GM13977 (cell line): ENCODE data around the gene DSC2.
"Not testable (repeated sequence)": the region's sequence is repeated elsewhere in the genome, so short reads cannot be mapped to it uniquely, and the experiment has no call there.

ENCODE experiments used
- DNase-seq: peaks from one replicate; pipeline ENCODE4 v3.0.0; 2012; ENCODE audit warnings: low spot score
- in situ Hi-C: fragments of 300-500 bp; cut with MboI; formaldehyde crosslinking; loops from one replicate; pipeline ENCODE4 v1.12.0; 2022; ENCODE audit warnings: low sequenced_read_pairs, low pct_unique_long_range_greater_than_20kb, mixed read lengths, inconsistent platforms; ENCODE audit not compliant: unreplicated experiment
- TF ChIP-seq, protein P1 (sequence below): IDR thresholded peaks from 2 replicates; pipeline ENCODE4 v1.5.1; 2012; ENCODE audit warnings: mild to moderate bottlenecking, control low read depth; ENCODE audit not compliant: insufficient read depth; ENCODE audit errors: extremely low read depth, missing control alignments

Gene DSC2

DNA sequence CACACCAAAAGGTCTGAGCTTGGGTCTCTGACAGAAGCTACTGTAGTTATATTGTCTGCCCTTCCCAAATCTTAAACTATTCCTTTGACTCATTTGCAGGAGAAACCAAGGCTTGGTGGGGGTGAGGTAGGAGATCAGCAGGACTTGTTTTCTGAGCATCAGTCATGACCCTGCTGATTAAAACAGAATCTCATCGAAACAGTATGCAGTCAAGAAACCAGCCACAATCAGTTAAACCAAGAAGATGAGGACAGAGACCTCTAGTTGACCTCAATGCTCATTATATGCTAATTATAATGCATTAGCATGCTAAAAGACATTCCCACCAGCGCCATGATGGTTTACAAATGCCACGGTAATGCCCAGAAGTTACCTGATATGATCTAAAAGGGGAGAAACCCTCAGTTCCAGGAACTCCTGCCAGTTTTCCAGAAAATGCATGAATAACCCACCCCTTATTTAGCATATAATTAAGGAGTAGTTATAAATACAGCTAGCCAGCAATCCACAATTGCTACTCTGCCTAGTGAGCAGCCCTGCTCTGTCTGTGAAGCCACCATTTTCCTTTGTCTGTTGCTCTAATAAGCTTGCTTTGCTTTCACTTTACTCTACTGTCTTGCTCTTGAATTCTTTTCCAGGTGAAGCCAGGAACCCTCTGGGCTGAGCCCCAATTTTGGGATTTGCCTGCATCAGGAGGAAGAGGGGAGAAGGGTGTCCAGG, 86.3 kb downstream of the DSC2 start:
- in situ Hi-C loops: no loop called here
- no peak for DNase-seq
- TF ChIP-seq, protein P1, sequence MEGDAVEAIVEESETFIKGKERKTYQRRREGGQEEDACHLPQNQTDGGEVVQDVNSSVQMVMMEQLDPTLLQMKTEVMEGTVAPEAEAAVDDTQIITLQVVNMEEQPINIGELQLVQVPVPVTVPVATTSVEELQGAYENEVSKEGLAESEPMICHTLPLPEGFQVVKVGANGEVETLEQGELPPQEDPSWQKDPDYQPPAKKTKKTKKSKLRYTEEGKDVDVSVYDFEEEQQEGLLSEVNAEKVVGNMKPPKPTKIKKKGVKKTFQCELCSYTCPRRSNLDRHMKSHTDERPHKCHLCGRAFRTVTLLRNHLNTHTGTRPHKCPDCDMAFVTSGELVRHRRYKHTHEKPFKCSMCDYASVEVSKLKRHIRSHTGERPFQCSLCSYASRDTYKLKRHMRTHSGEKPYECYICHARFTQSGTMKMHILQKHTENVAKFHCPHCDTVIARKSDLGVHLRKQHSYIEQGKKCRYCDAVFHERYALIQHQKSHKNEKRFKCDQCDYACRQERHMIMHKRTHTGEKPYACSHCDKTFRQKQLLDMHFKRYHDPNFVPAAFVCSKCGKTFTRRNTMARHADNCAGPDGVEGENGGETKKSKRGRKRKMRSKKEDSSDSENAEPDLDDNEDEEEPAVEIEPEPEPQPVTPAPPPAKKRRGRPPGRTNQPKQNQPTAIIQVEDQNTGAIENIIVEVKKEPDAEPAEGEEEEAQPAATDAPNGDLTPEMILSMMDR: no peak

DNA sequence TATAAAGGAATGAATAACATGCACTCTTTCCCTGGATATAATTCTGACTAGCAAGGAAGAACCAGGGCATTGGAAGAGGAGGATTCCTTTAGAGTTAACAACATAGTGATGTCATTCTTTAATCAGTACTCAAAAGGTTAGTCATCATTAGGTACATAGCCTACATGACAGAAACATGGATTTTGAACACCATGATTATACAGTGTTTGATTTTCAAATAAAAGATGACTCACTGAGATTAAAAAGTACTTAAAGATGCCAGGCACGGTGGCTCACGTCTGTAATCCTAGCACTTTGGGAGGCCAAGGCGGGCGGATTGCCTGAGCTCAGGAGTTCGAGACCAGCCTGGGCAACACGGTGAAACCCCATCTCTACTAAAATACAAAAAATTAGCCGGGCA, 90.8 kb downstream of the DSC2 start:
- DNase-seq, in situ Hi-C loops: not testable (repeated sequence)

DNA sequence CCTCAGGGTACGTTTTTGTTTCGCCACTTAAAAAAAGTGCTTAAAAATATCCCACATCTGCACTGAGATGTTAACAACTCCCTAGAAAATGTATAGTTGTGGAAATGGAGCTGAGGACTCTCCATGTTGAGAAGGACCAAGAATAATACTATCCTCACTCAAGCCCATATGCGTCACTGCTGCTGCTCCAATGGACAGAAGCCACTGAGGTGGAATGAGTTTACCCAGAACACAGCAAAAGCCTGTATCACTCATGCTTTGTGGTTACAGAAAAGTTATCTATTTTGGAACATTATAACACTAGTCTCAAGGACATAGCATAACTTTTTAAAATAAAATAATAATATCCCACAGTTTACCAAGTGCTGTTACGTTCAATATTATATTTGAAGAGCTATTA, 91.6 kb downstream of the DSC2 start:
- DNase-seq: no peak
- TF ChIP-seq, protein P1: no peak
- in situ Hi-C loops: no loop called here
